ENCODE measurements around the gene SEMA3E.
A peak's percentile ranks its signal among the peaks of the same experiment; 100 is the strongest.

The SEMA3E gene

DNA sequence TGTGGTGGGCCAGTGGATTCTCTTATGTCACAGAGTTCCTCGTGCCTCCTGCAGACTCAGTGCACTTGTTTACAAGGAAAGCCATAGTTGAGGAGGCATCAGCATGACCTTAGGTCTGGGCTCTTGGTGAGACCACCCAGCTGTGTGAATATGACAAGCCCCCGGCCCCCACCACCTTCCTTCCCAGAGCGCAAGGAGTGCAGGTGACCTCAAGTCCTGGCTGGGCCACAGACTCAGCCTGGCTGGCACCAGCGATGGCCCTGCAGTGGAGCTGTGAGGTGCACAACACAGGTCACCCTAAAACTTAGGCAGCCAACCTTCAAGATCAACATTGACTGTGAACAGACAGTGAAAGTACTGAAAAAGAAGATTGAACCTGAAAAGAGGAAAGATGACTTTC is 14.2 kb upstream of the SEMA3E start:
- no peak overlapping the region for H3K4me3 ChIP-seq (ENCODE audit: insufficient read depth, low read length, poor library complexity, severe bottlenecking)
- H3K9me3 ChIP-seq (ENCODE audit: insufficient read depth, low read length): no peaks in the 10 kb centered on the region
- no peaks in the 10 kb centered on the region for H3K27me3 ChIP-seq (ENCODE audit: low read length)
- H3K79me2 ChIP-seq (ENCODE audit: insufficient read depth, low read length): no peaks in the 10 kb centered on the region
- no peaks in the 10 kb centered on the region for H4K20me1 ChIP-seq (ENCODE audit: low read depth, low read length)
- H2AFZ ChIP-seq (ENCODE audit: low read depth, low read length, severe bottlenecking): no peak overlapping the region
- no peak overlapping the region for H3K4me2 ChIP-seq (ENCODE audit: low read depth, low read length, poor library complexity, severe bottlenecking)
- no peaks in the 10 kb centered on the region for H3K9me2 ChIP-seq (replicated peaks; ENCODE audit: insufficient read depth, low read length)
- H3K36me3 ChIP-seq (ENCODE audit: low read length): no peaks in the 10 kb centered on the region
- TF ChIP-seq, protein P1, sequence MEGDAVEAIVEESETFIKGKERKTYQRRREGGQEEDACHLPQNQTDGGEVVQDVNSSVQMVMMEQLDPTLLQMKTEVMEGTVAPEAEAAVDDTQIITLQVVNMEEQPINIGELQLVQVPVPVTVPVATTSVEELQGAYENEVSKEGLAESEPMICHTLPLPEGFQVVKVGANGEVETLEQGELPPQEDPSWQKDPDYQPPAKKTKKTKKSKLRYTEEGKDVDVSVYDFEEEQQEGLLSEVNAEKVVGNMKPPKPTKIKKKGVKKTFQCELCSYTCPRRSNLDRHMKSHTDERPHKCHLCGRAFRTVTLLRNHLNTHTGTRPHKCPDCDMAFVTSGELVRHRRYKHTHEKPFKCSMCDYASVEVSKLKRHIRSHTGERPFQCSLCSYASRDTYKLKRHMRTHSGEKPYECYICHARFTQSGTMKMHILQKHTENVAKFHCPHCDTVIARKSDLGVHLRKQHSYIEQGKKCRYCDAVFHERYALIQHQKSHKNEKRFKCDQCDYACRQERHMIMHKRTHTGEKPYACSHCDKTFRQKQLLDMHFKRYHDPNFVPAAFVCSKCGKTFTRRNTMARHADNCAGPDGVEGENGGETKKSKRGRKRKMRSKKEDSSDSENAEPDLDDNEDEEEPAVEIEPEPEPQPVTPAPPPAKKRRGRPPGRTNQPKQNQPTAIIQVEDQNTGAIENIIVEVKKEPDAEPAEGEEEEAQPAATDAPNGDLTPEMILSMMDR (IDR thresholded peaks at IDR 0.05; ENCODE audit: insufficient read depth, low read length, poor library complexity, severe bottlenecking): no peak
- H3K27ac ChIP-seq (ENCODE audit: low read depth, low read length): no peak overlapping the region
- H3K9ac ChIP-seq (ENCODE audit: low read length): no peak overlapping the region
- no peaks in the 10 kb centered on the region for H3F3A ChIP-seq (ENCODE audit: insufficient read depth)

DNA sequence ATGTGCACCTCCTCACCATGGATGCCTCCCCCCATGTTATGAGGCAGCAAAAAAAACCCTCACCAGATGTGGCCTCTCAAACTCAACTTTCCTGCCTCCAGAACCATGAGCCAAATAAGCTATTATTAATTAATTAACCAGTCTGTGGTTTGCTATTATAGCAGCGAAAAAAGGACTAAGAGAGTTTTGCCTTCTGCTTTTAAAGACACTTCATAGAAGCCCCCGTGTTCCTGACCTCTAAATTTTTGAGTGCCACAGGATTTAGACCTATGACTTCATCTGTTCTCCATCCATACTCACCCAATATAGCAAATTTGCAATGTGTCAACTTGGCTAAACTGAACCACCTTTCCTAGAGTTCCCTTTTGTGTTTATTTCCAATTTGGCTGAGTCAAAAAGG is 9.2 kb upstream of the SEMA3E start:
- Histone ChIP-seq H2AFZ (ENCODE audit: low read depth, low read length, severe bottlenecking) (no peak overlapping the region), H3K4me3 (ENCODE audit: insufficient read depth, low read length, poor library complexity, severe bottlenecking) (no peak overlapping the region), H3K9me3 (ENCODE audit: insufficient read depth, low read length) (no peaks in the 10 kb centered on the region), H3K36me3 (ENCODE audit: low read length) (no peaks in the 10 kb centered on the region), H3F3A (ENCODE audit: insufficient read depth) (no peaks in the 10 kb centered on the region), H3K9ac (ENCODE audit: low read length) (no peak overlapping the region), H4K20me1 (ENCODE audit: low read depth, low read length) (no peaks in the 10 kb centered on the region), H3K4me2 (ENCODE audit: low read depth, low read length, poor library complexity, severe bottlenecking) (no peak overlapping the region), H3K9me2 (replicated peaks; ENCODE audit: insufficient read depth, low read length) (no peaks in the 10 kb centered on the region), H3K27ac (ENCODE audit: low read depth, low read length) (no peak overlapping the region), H3K27me3 (ENCODE audit: low read length) (no peaks in the 10 kb centered on the region), H3K79me2 (ENCODE audit: insufficient read depth, low read length) (no peaks in the 10 kb centered on the region)
- TF ChIP-seq, protein P1 (IDR thresholded peaks at IDR 0.05; ENCODE audit: insufficient read depth, low read length, poor library complexity, severe bottlenecking): no peak
- TF ChIP-seq EZH2phosphoT487 (conservative IDR thresholded peaks at IDR 0.05; ENCODE audit: low read length): no peak

- H3K79me2 ChIP-seq (ENCODE audit: insufficient read depth, low read length): no peaks in the 10 kb centered on the region
- H3K4me2 ChIP-seq (ENCODE audit: low read depth, low read length, poor library complexity, severe bottlenecking): no peak overlapping the region
- H4K20me1 ChIP-seq (ENCODE audit: low read depth, low read length): no peaks in the 10 kb centered on the region
- no peak overlapping the region for H3K9ac ChIP-seq (ENCODE audit: low read length)
- no peaks in the 10 kb centered on the region for H3K9me3 ChIP-seq (ENCODE audit: insufficient read depth, low read length)
- H3K4me3 ChIP-seq (ENCODE audit: insufficient read depth, low read length, poor library complexity, severe bottlenecking): no peak overlapping the region
- H3K9me2 ChIP-seq (replicated peaks; ENCODE audit: insufficient read depth, low read length): no peaks in the 10 kb centered on the region
- H3K27me3 ChIP-seq (ENCODE audit: low read length): 0 out of 2 replicates have a peak, but pooled peaks cover 2% of the 10 kb centered on the region
- no peaks in the 10 kb centered on the region for H3K36me3 ChIP-seq (ENCODE audit: low read length)
- no peak overlapping the region for H2AFZ ChIP-seq (ENCODE audit: low read depth, low read length, severe bottlenecking)
- TF ChIP-seq EZH2phosphoT487 (conservative IDR thresholded peaks at IDR 0.05; ENCODE audit: low read length): no peak
- TF ChIP-seq, protein P1 (IDR thresholded peaks at IDR 0.05; ENCODE audit: insufficient read depth, low read length, poor library complexity, severe bottlenecking): peak; percentile 74
- no peaks in the 10 kb centered on the region for H3F3A ChIP-seq (ENCODE audit: insufficient read depth)
- H3K27ac ChIP-seq (ENCODE audit: low read depth, low read length): no peak overlapping the region
Observed at GRCh38 chr7:83655951-83656556, 7.1 kb upstream of the SEMA3E start.
